H9 (cell line): ENCODE measurements around the gene SRP54. TPM values are rescaled to one million over a fixed set of nuclear protein-coding genes. Genes with fewer than 3 reads are reported as not detected.

ENCODE experiments used
- DNase-seq: peaks from one replicate; pipeline ENCODE4 v3.0.0-alpha.2; 2017
- H2AFZ ChIP-seq: one replicate; pipeline ENCODE4 v1.6.1; 2013; ENCODE audit warnings: mild to moderate bottlenecking, low read length, control low read depth, moderate library complexity
- H2AK5ac ChIP-seq: 2 replicates; pipeline ENCODE4 v1.6.1; 2013; ENCODE audit warnings: low read length, control low read depth, mixed read lengths; ENCODE audit not compliant: insufficient read length
- H2BK120ac ChIP-seq: one replicate; pipeline ENCODE4 v1.6.1; 2013; ENCODE audit warnings: low read depth, mild to moderate bottlenecking, low read length, control low read depth, inconsistent platforms; ENCODE audit not compliant: poor library complexity, severe bottlenecking
- H2BK12ac ChIP-seq: 2 replicates; pipeline ENCODE4 v1.6.1; 2013; ENCODE audit warnings: low read length, control low read depth, mixed read lengths, low read depth; ENCODE audit not compliant: insufficient read length
- H2BK15ac ChIP-seq: 2 replicates; pipeline ENCODE4 v1.6.1; 2013; ENCODE audit warnings: low read depth, low read length, control low read depth
- H2BK20ac ChIP-seq: one replicate; pipeline ENCODE4 v1.6.1; 2013; ENCODE audit warnings: low read depth, mild to moderate bottlenecking, low read length, control low read depth, inconsistent platforms; ENCODE audit not compliant: poor library complexity, severe bottlenecking
- H2BK5ac ChIP-seq: 2 replicates; pipeline ENCODE4 v1.6.1; 2013; ENCODE audit warnings: low read length, control low read depth, mixed read lengths; ENCODE audit not compliant: insufficient read length
- H3K14ac ChIP-seq: 2 replicates; pipeline ENCODE4 v1.6.1; 2013; ENCODE audit warnings: low read length, control low read depth; ENCODE audit not compliant: insufficient read depth
- H3K18ac ChIP-seq: 2 replicates; pipeline ENCODE4 v1.6.1; 2013; ENCODE audit warnings: low read depth, mild to moderate bottlenecking, mixed read lengths, low read length, control low read depth; ENCODE audit not compliant: insufficient read length
- H3K23ac ChIP-seq: 2 replicates; pipeline ENCODE4 v1.6.1; 2013; ENCODE audit warnings: low read length, control low read depth, mixed read lengths, low read depth; ENCODE audit not compliant: insufficient read length
- H3K23me2 ChIP-seq: 2 replicates; pipeline ENCODE4 v1.6.1; 2013; ENCODE audit warnings: low read depth, mild to moderate bottlenecking, mixed read lengths, low read length, control low read depth; ENCODE audit not compliant: insufficient read length, poor library complexity, severe bottlenecking
- H3K27ac ChIP-seq: 2 replicates; pipeline ENCODE4 v1.5.1; 2013; ENCODE audit warnings: low read length, control low read depth, mixed read lengths, low read depth; ENCODE audit not compliant: insufficient read length
- H3K27me3 ChIP-seq: 2 replicates; pipeline ENCODE4 v1.6.1; 2013; ENCODE audit warnings: low read length, control low read depth, inconsistent platforms; ENCODE audit not compliant: insufficient read depth
- H3K4ac ChIP-seq: 2 replicates; pipeline ENCODE4 v1.6.1; 2013; ENCODE audit warnings: low read depth, mild to moderate bottlenecking, control low read depth, inconsistent platforms, low read length, moderate library complexity
- H3K4me1 ChIP-seq: 2 replicates; pipeline ENCODE4 v1.6.1; 2013; ENCODE audit warnings: low read length, control low read depth, inconsistent platforms; ENCODE audit not compliant: insufficient read depth
- H3K4me2 ChIP-seq: 2 replicates; pipeline ENCODE4 v1.6.1; 2013; ENCODE audit warnings: low read length, control low read depth, mixed read lengths; ENCODE audit not compliant: insufficient read length, insufficient read depth
- H3K56ac ChIP-seq: 2 replicates; pipeline ENCODE4 v1.6.1; 2013; ENCODE audit warnings: low read depth, mild to moderate bottlenecking, mixed read lengths, low read length, control low read depth; ENCODE audit not compliant: insufficient read length
- H3K79me1 ChIP-seq: 2 replicates; pipeline ENCODE4 v1.6.1; 2013; ENCODE audit warnings: low read depth, mild to moderate bottlenecking, moderate library complexity, low read length, control low read depth, inconsistent platforms; ENCODE audit not compliant: insufficient read depth, poor library complexity, severe bottlenecking
- H3K79me2 ChIP-seq: 2 replicates; pipeline ENCODE4 v1.6.1; 2013; ENCODE audit warnings: low read length, control low read depth, inconsistent platforms; ENCODE audit not compliant: insufficient read depth
- H3K9ac ChIP-seq: 2 replicates; pipeline ENCODE4 v1.6.1; 2013; ENCODE audit warnings: low read length, control low read depth, mixed read lengths; ENCODE audit not compliant: insufficient read length; ENCODE audit errors: extremely low read depth
- H3K9me3 ChIP-seq: one replicate; pipeline ENCODE4 v1.6.1; 2013; ENCODE audit warnings: low read depth, low read length, inconsistent platforms; ENCODE audit not compliant: control insufficient read depth
- H3T11ph ChIP-seq: one replicate; pipeline ENCODE4 v1.6.1; 2013; ENCODE audit warnings: mild to moderate bottlenecking, low read length, control low read depth, inconsistent platforms
- H4K20me1 ChIP-seq: one replicate; pipeline ENCODE4 v1.6.1; 2013; ENCODE audit not compliant: control insufficient read depth, insufficient read length, insufficient read depth
- H4K5ac ChIP-seq: 2 replicates; pipeline ENCODE4 v1.6.1; 2013; ENCODE audit warnings: low read depth, mild to moderate bottlenecking, mixed read lengths, low read length, control low read depth; ENCODE audit not compliant: insufficient read length
- H4K8ac ChIP-seq: replicated peaks from 2 replicates; pipeline ENCODE4 v1.6.1; 2013; ENCODE audit warnings: low read length, control low read depth, mixed read lengths, low read depth; ENCODE audit not compliant: insufficient read length
- H4K91ac ChIP-seq: 2 replicates; pipeline ENCODE4 v1.6.1; 2013; ENCODE audit warnings: low read depth, mild to moderate bottlenecking, moderate library complexity, mixed read lengths, low read length, control low read depth; ENCODE audit not compliant: insufficient read length
- H3K27ac Mint-ChIP-seq, 3 experiments: 2 replicates in 2 of 3; 3 replicates in 1 of 3; pipeline ENCODE4 v1.8.0; 2020 to 2021; ENCODE audit warnings: mixed read lengths in 3 of 3, mild to moderate bottlenecking in 1 of 3, moderate library complexity in 1 of 3
- H3K27me3 Mint-ChIP-seq: 2 replicates; pipeline ENCODE4 v1.8.0; 2021; ENCODE audit warnings: low read depth, mild to moderate bottlenecking, moderate library complexity, mixed read lengths
- H3K36me3 Mint-ChIP-seq, 3 experiments: 2 replicates in 2 of 3; 3 replicates in 1 of 3; pipeline ENCODE4 v1.8.0; 2020 to 2021; ENCODE audit warnings: low read depth in 3 of 3, mixed read lengths in 3 of 3; ENCODE audit not compliant: insufficient read depth in 1 of 3
- H3K4me1 Mint-ChIP-seq, 2 experiments: 2 replicates each; pipeline ENCODE4 v1.8.0; 2020; ENCODE audit warnings: mixed read lengths in 2 of 2
- H3K4me3 Mint-ChIP-seq, 2 experiments: 2 replicates in 1 of 2; 3 replicates in 1 of 2; pipeline ENCODE4 v1.8.0; 2020 to 2021; ENCODE audit warnings: mild to moderate bottlenecking in 2 of 2, mixed read lengths in 2 of 2, moderate library complexity in 1 of 2
- H3K9me3 Mint-ChIP-seq, 2 experiments: 2 replicates in 1 of 2; 3 replicates in 1 of 2; pipeline ENCODE4 v1.8.0; 2020; ENCODE audit warnings: mild to moderate bottlenecking in 2 of 2, mixed read lengths in 2 of 2, moderate library complexity in 1 of 2
- WGBS: extraction: QIAGEN DNeasy Blood & Tissue Kit; methylation state at CpG from one replicate; pipeline ENCODE4 v1.1.7; 2013; ENCODE audit warnings: missing lambda C conversion rate, low lambda C conversion rate, mixed read lengths; ENCODE audit not compliant: insufficient read length; ENCODE audit errors: extremely low coverage; 5-methylcytosine and 5-hydroxymethylcytosine counted together
- total RNA-seq: library from RNA; stranded (reverse); gene quantifications from 2 replicates; pipeline ENCODE4 v1.2.1, GENCODE V29; 2021
- TF ChIP-seq, protein P1 (sequence below): fragments of 200-600 bp; sonication (generic); conservative IDR thresholded peaks from 3 replicates; pipeline ENCODE4 v1.8.0; 2021; ENCODE audit warnings: antibody characterized with exemption, mild to moderate bottlenecking

The SRP54 gene
- total RNA-seq, 1 experiment from 2014 or later: 57.7 TPM

DNA sequence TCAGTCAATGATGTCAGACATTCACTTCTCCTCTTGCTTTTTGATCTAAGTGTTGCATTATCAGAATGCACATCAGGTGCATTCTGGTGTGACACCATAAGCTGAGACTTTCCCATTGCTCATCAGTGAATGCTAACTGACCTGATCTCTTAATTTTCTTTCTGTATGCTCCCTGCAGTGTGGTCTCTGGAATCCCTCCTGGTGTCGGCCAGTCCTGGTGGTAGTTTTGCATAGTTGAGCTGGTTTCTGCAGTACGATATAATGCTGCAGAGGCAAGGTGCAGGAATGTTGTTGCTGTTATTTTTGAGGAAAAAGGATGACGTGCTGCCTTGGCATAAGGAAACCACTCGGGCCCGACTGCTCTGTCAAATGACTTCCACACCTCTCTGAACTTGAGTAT, 11.0 kb upstream of the SRP54 start:
- Histone ChIP-seq H2BK12ac (no peak overlapping the region), H3T11ph (no peak overlapping the region), H3K4me2 (no peak overlapping the region), H3K9ac (no peak overlapping the region), H4K20me1 (no peaks in the 10 kb centered on the region), H2BK5ac (no peak overlapping the region), H3K9me3 (no peaks in the 10 kb centered on the region), H3K4me1 (no peaks in the 10 kb centered on the region), H2BK15ac (no peak overlapping the region), H3K79me2 (no peaks in the 10 kb centered on the region), H3K23me2 (no peaks in the 10 kb centered on the region), H3K14ac (no peak overlapping the region), H3K79me1 (no peaks in the 10 kb centered on the region), H4K8ac (no peak overlapping the region), H2AK5ac (no peak overlapping the region), H3K27ac (no peak overlapping the region), H4K91ac (no peak overlapping the region), H3K18ac (no peak overlapping the region), H2BK120ac (no peak overlapping the region), H3K56ac (no peak overlapping the region), H2BK20ac (no peak overlapping the region), H2AFZ (no peak overlapping the region), H4K5ac (no peak overlapping the region), H3K27me3 (no peaks in the 10 kb centered on the region), H3K23ac (no peak overlapping the region), H3K4ac (no peak overlapping the region)
- WGBS: no CpG with 5 or more reads among the region's 5 CpGs
- no peak for DNase-seq
- TF ChIP-seq, protein P1, sequence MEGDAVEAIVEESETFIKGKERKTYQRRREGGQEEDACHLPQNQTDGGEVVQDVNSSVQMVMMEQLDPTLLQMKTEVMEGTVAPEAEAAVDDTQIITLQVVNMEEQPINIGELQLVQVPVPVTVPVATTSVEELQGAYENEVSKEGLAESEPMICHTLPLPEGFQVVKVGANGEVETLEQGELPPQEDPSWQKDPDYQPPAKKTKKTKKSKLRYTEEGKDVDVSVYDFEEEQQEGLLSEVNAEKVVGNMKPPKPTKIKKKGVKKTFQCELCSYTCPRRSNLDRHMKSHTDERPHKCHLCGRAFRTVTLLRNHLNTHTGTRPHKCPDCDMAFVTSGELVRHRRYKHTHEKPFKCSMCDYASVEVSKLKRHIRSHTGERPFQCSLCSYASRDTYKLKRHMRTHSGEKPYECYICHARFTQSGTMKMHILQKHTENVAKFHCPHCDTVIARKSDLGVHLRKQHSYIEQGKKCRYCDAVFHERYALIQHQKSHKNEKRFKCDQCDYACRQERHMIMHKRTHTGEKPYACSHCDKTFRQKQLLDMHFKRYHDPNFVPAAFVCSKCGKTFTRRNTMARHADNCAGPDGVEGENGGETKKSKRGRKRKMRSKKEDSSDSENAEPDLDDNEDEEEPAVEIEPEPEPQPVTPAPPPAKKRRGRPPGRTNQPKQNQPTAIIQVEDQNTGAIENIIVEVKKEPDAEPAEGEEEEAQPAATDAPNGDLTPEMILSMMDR: no peak
- Mint-ChIP-seq H3K27ac (0 out of 7 replicates have a peak overlapping the region, but pooled peaks of 1 of the 3 experiments have one; percentile 24), H3K27me3 (no peaks in the 10 kb centered on the region), H3K4me3 (no peak overlapping the region), H3K36me3 (peaks cover 0 to 9% (median 4%) of the 10 kb centered on the region in 3 experiments; a peak in 4 of 7 replicates), H3K9me3 (no peaks in the 10 kb centered on the region), H3K4me1 (no peaks in the 10 kb centered on the region)
